ENCODE data around the gene CELA2B.
"Not testable (repeated sequence)": the region's sequence is repeated elsewhere in the genome, so short reads cannot be mapped to it uniquely, and the experiment has no call there.

GRCh38 chr1:15471723-15472122, 4.2 kb upstream of the CELA2B start:
- TF ChIP-seq CTCF (IDR thresholded peaks at IDR 0.05); SMC3 (IDR thresholded peaks at IDR 0.05; ENCODE audit: low read depth, low read length); EP300 (IDR thresholded peaks at IDR 0.05; ENCODE audit: borderline replicate concordance in 1 of 2, low read depth in 1 of 2, low read length in 1 of 2); USF2 (IDR thresholded peaks at IDR 0.05; ENCODE audit: borderline replicate concordance, low read depth, low read length): not testable (repeated sequence)

Data from SK-N-SH (cell line).